ENCODE data around the gene VPS52. TPM values are rescaled to one million over a fixed set of nuclear protein-coding genes. Genes with fewer than 3 reads are reported as not detected.
"Not testable (repeated sequence)": the region's sequence is repeated elsewhere in the genome, so short reads cannot be mapped to it uniquely, and the experiment has no call there.

VPS52 gene
- total RNA-seq, 2 donors from 2014 or later, result 19.0 to 31.7 TPM

DNA sequence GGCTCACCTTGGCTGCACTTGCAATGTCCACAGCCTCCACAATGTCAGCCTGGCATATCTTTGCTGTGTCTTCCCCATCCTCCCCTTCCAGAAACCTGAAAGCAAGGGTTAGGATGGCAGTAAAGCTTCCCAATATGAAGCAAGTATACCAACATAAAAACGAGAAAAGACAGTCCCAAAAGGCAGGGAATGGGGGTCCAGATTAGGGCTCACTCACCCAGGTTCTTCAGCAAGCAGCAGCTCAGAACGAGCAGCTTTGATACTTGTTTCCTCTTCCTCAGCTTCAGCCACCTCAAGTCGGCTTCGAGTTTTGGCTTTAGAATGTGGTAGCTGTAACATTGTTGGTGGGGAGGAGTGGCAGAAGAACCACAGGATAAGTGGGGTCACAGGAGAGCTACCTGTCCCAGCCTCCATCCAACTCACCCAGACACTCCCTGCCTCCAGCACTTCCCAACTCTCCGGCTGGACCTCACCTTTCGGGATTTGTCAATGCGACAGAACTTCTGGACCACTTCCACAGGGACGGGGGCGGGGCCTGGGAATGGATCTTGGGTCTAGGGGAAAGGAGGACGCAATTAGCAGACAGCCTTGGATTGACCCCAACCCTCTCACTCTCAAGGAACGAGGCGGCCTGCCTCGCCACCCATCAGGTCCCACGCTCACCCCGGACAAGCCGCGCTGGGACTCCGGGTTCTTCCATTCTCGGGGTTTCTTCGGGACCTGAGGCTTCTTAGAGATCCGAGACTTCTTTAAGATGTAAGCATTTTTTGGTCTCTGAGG is 16.7 kb upstream of the VPS52 start:
- H3K36me3 ChIP-seq, result peaks cover 54% of the 10 kb centered on the region
- peak overlapping the region; percentile 70 to 72 for H3K4me3 ChIP-seq
- peak overlapping the region; percentile 84 to 86 for H3K27ac ChIP-seq
- TF ChIP-seq, protein P1, sequence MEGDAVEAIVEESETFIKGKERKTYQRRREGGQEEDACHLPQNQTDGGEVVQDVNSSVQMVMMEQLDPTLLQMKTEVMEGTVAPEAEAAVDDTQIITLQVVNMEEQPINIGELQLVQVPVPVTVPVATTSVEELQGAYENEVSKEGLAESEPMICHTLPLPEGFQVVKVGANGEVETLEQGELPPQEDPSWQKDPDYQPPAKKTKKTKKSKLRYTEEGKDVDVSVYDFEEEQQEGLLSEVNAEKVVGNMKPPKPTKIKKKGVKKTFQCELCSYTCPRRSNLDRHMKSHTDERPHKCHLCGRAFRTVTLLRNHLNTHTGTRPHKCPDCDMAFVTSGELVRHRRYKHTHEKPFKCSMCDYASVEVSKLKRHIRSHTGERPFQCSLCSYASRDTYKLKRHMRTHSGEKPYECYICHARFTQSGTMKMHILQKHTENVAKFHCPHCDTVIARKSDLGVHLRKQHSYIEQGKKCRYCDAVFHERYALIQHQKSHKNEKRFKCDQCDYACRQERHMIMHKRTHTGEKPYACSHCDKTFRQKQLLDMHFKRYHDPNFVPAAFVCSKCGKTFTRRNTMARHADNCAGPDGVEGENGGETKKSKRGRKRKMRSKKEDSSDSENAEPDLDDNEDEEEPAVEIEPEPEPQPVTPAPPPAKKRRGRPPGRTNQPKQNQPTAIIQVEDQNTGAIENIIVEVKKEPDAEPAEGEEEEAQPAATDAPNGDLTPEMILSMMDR (IDR thresholded peaks at IDR 0.05), result no peak
- no peaks in the 10 kb centered on the region for H3K9me3 ChIP-seq
- H3K4me1 ChIP-seq, result peaks cover 0 to 24% of the 10 kb centered on the region in 2 donors
- no peaks in the 10 kb centered on the region for H3K27me3 ChIP-seq
- no peak for DNase-seq (ENCODE audit: low spot score)

DNA sequence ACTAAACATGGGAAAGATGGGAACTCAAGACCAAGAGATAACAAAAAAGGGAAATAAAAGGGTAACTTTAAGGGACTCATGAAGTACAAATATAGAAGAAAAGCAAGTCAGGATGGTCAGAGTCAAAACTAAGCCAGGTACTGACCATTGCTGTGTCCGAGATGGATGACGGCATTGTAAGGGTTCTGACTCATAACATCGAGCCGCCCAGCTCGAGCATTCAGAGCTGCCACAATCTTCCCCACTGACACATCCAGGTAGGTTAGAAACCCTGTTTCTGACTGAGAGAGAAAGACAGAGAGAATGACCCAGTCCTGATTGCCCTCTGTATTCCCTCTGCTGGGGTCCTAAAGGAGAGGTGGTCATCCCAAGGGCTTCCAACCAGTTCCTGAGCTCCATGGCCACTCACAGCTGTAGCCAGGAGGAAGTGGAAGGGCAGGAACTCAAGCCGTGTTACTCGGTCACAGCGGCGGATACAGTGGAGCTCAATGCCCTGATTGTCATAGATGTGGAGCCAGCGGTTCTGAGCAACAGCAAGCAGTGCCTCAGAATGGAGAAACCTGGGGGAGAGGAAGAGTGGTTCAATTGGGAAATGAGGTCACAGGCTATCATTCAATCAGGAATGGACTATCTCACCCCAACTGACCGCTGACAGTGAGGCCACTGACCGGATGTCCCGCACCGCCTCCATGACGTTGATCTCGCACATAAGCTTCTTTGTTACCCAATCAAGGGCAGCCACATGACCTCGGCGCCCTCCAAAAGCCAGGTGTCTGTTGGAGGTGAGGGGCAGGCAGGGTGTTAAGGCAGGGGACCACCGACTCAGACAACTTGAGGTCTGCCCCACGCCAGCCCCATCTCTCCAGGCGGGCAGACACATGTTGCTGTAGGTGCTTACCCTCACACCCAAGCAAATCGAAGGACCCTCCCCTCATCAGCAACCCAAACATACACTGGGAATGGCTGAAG is 15.6 kb upstream of the VPS52 start:
- Histone ChIP-seq H3K4me3 (no peak overlapping the region), H3K4me1 (peaks cover 0 to 24% of the 10 kb centered on the region in 2 donors), H3K27ac (no peak overlapping the region), H3K27me3 (no peaks in the 10 kb centered on the region), H3K9me3 (no peaks in the 10 kb centered on the region), H3K36me3 (peaks cover 50% of the 10 kb centered on the region)
- TF ChIP-seq, protein P1 (IDR thresholded peaks at IDR 0.05), result no peak
- DNase-seq (ENCODE audit: low spot score), result no peak

DNA sequence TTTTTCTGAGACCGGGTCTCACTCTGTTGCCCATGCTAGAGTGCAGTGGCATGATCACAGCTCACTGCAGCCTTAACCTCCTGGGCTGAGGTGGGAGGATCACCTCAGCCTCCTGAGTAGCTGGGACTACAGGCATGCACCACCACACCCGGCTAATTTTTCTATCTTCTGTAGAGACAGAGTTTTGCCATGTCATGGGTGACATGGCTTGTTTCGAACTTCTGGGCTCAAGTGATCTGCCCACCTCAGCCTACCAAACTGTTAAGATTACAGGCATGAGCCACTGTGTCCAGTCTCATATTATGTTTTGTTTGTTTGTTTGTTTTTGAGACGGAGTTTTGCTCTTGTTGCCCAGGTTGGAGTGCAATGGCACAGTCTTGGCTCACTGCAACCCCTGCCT is 13.5 kb upstream of the VPS52 start:
- Histone ChIP-seq H3K4me1 (peaks cover 0 to 18% of the 10 kb centered on the region in 2 donors), H3K36me3 (peaks cover 38% of the 10 kb centered on the region)
- H3K27me3 ChIP-seq; H3K27ac ChIP-seq; H3K4me3 ChIP-seq; DNase-seq (ENCODE audit: low spot score); H3K9me3 ChIP-seq: not testable (repeated sequence)

DNA sequence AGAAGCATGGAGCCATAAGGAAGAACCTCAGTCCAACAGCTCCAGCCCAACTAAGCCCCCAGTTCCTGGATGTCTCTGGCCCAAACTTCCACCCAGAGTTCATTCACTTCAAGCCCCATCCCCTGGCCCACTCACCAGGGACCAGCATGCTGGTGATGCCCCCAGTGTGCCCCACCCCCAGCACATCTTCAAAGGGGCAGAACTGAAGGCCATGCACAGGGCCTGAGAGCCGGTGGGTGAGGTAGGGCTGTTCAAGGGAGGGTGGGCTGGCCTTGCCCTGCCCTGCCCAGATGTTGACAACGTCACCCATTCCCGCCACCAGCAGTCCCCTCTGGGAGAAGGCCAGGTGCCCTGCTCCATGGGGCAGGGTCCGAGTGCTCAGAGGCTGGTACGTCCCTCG is 8.9 kb upstream of the VPS52 start:
- Histone ChIP-seq H3K27ac (no peak overlapping the region), H3K9me3 (no peaks in the 10 kb centered on the region), H3K36me3 (peaks cover 40% of the 10 kb centered on the region), H3K27me3 (no peaks in the 10 kb centered on the region), H3K4me3 (no peak overlapping the region), H3K4me1 (peaks cover 0 to 28% of the 10 kb centered on the region in 2 donors)
- TF ChIP-seq, protein P1 (IDR thresholded peaks at IDR 0.05), result no peak
- DNase-seq (ENCODE audit: low spot score), result no peak

DNA sequence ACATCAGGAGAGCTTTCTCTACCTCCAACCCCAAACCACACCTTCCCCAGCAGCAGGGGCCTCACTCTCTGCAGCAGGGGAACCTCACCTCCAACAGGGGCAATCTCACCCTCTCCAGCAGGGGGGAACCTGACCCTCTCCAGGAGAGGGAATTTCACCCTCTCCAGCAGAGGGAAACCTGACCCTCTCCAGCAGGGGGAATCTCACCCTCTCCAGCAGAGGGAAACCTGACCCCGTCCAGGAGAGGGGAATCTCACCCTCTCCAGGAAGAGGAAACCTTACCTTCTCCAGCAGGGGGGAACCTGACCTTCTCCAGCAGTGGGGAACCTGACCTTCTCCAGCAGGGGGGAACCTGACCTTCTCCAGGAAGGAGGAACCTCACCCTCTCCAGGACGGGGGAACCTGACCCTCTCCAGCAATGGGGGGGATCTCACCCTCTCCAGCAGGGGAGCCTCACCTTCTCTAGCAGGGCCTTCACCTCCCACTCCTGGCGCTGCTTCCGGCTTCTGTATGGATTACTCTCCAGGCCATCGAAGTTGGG is 8.4 kb upstream of the VPS52 start:
- no peak overlapping the region for H3K27ac ChIP-seq
- H3K4me3 ChIP-seq, result no peak overlapping the region
- no peaks in the 10 kb centered on the region for H3K27me3 ChIP-seq
- peaks cover 0 to 28% of the 10 kb centered on the region in 2 donors for H3K4me1 ChIP-seq
- H3K36me3 ChIP-seq, result peaks cover 42% of the 10 kb centered on the region
- DNase-seq (ENCODE audit: low spot score), result no peak
- H3K9me3 ChIP-seq, result no peaks in the 10 kb centered on the region
- TF ChIP-seq, protein P1 (IDR thresholded peaks at IDR 0.05), result peak in 1 of 2 donors; percentile 33

DNA sequence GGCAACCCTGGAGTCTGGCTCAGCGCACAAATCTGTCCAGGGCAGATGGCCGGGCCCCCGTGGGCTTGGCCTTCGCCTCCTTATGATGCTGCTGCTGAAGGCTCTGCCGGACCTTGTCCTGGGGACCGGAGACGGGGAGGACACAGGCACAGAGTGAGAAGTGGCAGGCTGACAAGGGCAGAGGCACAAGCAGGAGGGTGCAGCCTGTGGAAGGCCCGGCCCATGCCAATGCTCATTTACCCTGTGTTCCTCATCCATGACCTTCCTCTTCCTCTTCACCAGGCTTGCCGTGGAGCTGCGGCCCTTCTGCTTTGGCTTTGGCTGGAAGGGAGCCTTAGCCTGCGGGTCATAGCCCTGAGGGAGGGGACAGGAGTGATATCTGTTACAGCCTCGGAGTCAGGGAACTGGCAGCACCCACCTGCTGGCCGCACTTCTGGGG is 7.6 kb upstream of the VPS52 start:
- no peaks in the 10 kb centered on the region for H3K27me3 ChIP-seq
- no peak overlapping the region for H3K4me3 ChIP-seq
- H3K9me3 ChIP-seq, result no peaks in the 10 kb centered on the region
- H3K27ac ChIP-seq, result no peak overlapping the region
- H3K4me1 ChIP-seq, result peaks cover 0 to 32% of the 10 kb centered on the region in 2 donors
- TF ChIP-seq, protein P1 (IDR thresholded peaks at IDR 0.05), result no peak
- DNase-seq (ENCODE audit: low spot score), result no peak
- peaks cover 44% of the 10 kb centered on the region for H3K36me3 ChIP-seq
